Loucy (cell line): ENCODE results near the gene FAM25A.

Experiments
- CTCF ChIP-seq: fragments of 200-600 bp; sonication (generic); conservative IDR thresholded peaks from 2 replicates; pipeline ENCODE4 v1.5.1; 2014; ENCODE audit warnings: mild to moderate bottlenecking, antibody characterized with exemption, low read length
- EZH2phosphoT487 ChIP-seq: fragments of 200-600 bp; IDR thresholded peaks from 2 replicates; pipeline ENCODE4 v1.6.1; 2018; ENCODE audit warnings: antibody characterized with exemption, mild to moderate bottlenecking, moderate library complexity, borderline replicate concordance

GRCh38 chr10:86979977-86980448, 40.1 kb upstream of the FAM25A start:
- no peak for TF ChIP-seq CTCF
- no peak for TF ChIP-seq EZH2phosphoT487
